GM20000 (cell line): ENCODE results near the gene CIPC.
A peak's percentile ranks its signal among the peaks of the same experiment; 100 is the strongest.

Experiments
- DNase-seq: peaks from one replicate; pipeline ENCODE4 v3.0.0; 2012; ENCODE audit warnings: low spot score
- CTCF ChIP-seq: IDR thresholded peaks from 2 replicates; pipeline ENCODE4 v1.5.1; 2012; ENCODE audit warnings: mild to moderate bottlenecking, control low read depth; ENCODE audit errors: extremely low read depth, missing control alignments

CIPC gene

GRCh38 chr14:77145975-77146740, 48.1 kb downstream of the CIPC start:
- TF ChIP-seq CTCF = no peak
- no peak for DNase-seq

GRCh38 chr14:77148510-77149231, 50.6 kb downstream of the CIPC start:
- DNase-seq = no peak
- no peak for TF ChIP-seq CTCF

- DNase-seq = no peak
- peak; percentile 16 for TF ChIP-seq CTCF
These were observed 53.2 kb downstream of the CIPC start for GRCh38 chr14:77151245-77151644.

- TF ChIP-seq CTCF = no peak
These were observed 54.0 kb downstream of the CIPC start for GRCh38 chr14:77151918-77152588.

GRCh38 chr14:77153802-77154201, 55.7 kb downstream of the CIPC start:
- DNase-seq = no peak
- TF ChIP-seq CTCF = no peak

More at GRCh38 chr14:77151918-77152588, 54.0 kb downstream of the CIPC start:
- DNase-seq = peak; percentile 62

GRCh38 chr14:77154421-77154820, 56.4 kb downstream of the CIPC start:
- no peak for DNase-seq
- TF ChIP-seq CTCF = no peak

GRCh38 chr14:77155083-77155482, 57.0 kb downstream of the CIPC start:
- no peak for DNase-seq
- TF ChIP-seq CTCF = no peak
